Type B pancreatic cell (in vitro differentiated cells): ENCODE measurements around the gene IL25. TPM values are rescaled to one million over a fixed set of nuclear protein-coding genes. Genes with fewer than 3 reads are reported as not detected.
"Not testable (repeated sequence)": the region's sequence is repeated elsewhere in the genome, so short reads cannot be mapped to it uniquely, and the experiment has no call there.

Source experiments
- DNase-seq: peaks from one replicate; pipeline ENCODE4 v3.0.0; 2021; ENCODE audit warnings: mixed read lengths; ENCODE audit not compliant: unreplicated experiment; ENCODE audit errors: extremely low spot score
- H3K27ac Mint-ChIP-seq: 2 replicates; pipeline ENCODE4 v1.8.0; 2021; ENCODE audit warnings: mild to moderate bottlenecking, mixed read lengths
- H3K27me3 Mint-ChIP-seq: 2 replicates; pipeline ENCODE4 v1.8.0; 2021; ENCODE audit warnings: mixed read lengths
- H3K36me3 Mint-ChIP-seq: 2 replicates; pipeline ENCODE4 v1.8.0; 2021; ENCODE audit warnings: mixed read lengths
- H3K4me1 Mint-ChIP-seq: one replicate; pipeline ENCODE4 v1.8.0; 2021; ENCODE audit warnings: mixed read lengths; ENCODE audit not compliant: unreplicated experiment
- H3K4me3 Mint-ChIP-seq: 2 replicates; pipeline ENCODE4 v1.8.0; 2021; ENCODE audit warnings: mild to moderate bottlenecking, mixed read lengths
- H3K9me3 Mint-ChIP-seq: 2 replicates; pipeline ENCODE4 v1.8.0; 2021; ENCODE audit warnings: mixed read lengths
- CTCF ChIP-seq: fragments of 200-600 bp; sonication (generic); conservative IDR thresholded peaks from 2 replicates; pipeline ENCODE4 v1.5.0; 2021; ENCODE audit warnings: antibody characterized with exemption, mild to moderate bottlenecking
- total RNA-seq: library from RNA; stranded (reverse); gene quantifications from 2 replicates; pipeline ENCODE4 v1.2.1, GENCODE V29; 2021; ENCODE audit warnings: low replicate concordance

Gene IL25
- total RNA-seq, 1 donor from 2014 or later = not detected

GRCh38 chr14:23386999-23387398 is 14.4 kb downstream of the IL25 start:
- no peak for TF ChIP-seq CTCF
- Mint-ChIP-seq H3K27me3 (peaks cover 12% of the 10 kb centered on the region), H3K4me3 (no peak overlapping the region), H3K27ac (no peak overlapping the region), H3K4me1 (peaks cover 7% of the 10 kb centered on the region), H3K36me3 (no peaks in the 10 kb centered on the region), H3K9me3 (no peaks in the 10 kb centered on the region)
- DNase-seq = no peak

- TF ChIP-seq CTCF = no peak
- Mint-ChIP-seq H3K4me3 (no peak overlapping the region), H3K27ac (no peak overlapping the region), H3K9me3 (no peaks in the 10 kb centered on the region), H3K4me1 (peaks cover 7% of the 10 kb centered on the region), H3K36me3 (no peaks in the 10 kb centered on the region), H3K27me3 (peaks cover 11% of the 10 kb centered on the region)
- DNase-seq = no peak
Observed at GRCh38 chr14:23387916-23388882, 15.6 kb downstream of the IL25 start.

- peaks cover 7% of the 10 kb centered on the region for H3K4me1 Mint-ChIP-seq
- no peaks in the 10 kb centered on the region for H3K36me3 Mint-ChIP-seq
- no peak for DNase-seq
- H3K27ac Mint-ChIP-seq = no peak overlapping the region
- H3K9me3 Mint-ChIP-seq = peaks cover 3% of the 10 kb centered on the region
- peaks cover 14% of the 10 kb centered on the region for H3K27me3 Mint-ChIP-seq
- H3K4me3 Mint-ChIP-seq = no peak overlapping the region
- TF ChIP-seq CTCF = no peak
Observed at GRCh38 chr14:23388996-23389395, 16.4 kb downstream of the IL25 start.

- no peak overlapping the region for H3K4me3 Mint-ChIP-seq
- TF ChIP-seq CTCF = no peak
- H3K9me3 Mint-ChIP-seq = peaks cover 3% of the 10 kb centered on the region
- DNase-seq = no peak
- H3K4me1 Mint-ChIP-seq = peaks cover 7% of the 10 kb centered on the region
- H3K36me3 Mint-ChIP-seq = no peaks in the 10 kb centered on the region
- H3K27ac Mint-ChIP-seq = no peak overlapping the region
- peaks cover 14% of the 10 kb centered on the region for H3K27me3 Mint-ChIP-seq
Observed at GRCh38 chr14:23389396-23389795, 16.8 kb downstream of the IL25 start.

- H3K36me3 Mint-ChIP-seq, H3K9me3 Mint-ChIP-seq, H3K4me3 Mint-ChIP-seq, H3K4me1 Mint-ChIP-seq, DNase-seq, H3K27ac Mint-ChIP-seq: not testable (repeated sequence)
- peaks cover 14% of the 10 kb centered on the region for H3K27me3 Mint-ChIP-seq
Observed at GRCh38 chr14:23389871-23390270, 17.3 kb downstream of the IL25 start.

GRCh38 chr14:23392613-23393012 is 20.0 kb downstream of the IL25 start:
- no peak overlapping the region for H3K27ac Mint-ChIP-seq
- H3K36me3 Mint-ChIP-seq = no peaks in the 10 kb centered on the region
- peaks cover 3% of the 10 kb centered on the region for H3K9me3 Mint-ChIP-seq
- H3K4me3 Mint-ChIP-seq = no peak overlapping the region
- peaks cover 12% of the 10 kb centered on the region for H3K27me3 Mint-ChIP-seq
- no peak for TF ChIP-seq CTCF
- no peak for DNase-seq
- no peaks in the 10 kb centered on the region for H3K4me1 Mint-ChIP-seq
